ENCODE data around the gene SLC25A22.

The SLC25A22 gene

DNA sequence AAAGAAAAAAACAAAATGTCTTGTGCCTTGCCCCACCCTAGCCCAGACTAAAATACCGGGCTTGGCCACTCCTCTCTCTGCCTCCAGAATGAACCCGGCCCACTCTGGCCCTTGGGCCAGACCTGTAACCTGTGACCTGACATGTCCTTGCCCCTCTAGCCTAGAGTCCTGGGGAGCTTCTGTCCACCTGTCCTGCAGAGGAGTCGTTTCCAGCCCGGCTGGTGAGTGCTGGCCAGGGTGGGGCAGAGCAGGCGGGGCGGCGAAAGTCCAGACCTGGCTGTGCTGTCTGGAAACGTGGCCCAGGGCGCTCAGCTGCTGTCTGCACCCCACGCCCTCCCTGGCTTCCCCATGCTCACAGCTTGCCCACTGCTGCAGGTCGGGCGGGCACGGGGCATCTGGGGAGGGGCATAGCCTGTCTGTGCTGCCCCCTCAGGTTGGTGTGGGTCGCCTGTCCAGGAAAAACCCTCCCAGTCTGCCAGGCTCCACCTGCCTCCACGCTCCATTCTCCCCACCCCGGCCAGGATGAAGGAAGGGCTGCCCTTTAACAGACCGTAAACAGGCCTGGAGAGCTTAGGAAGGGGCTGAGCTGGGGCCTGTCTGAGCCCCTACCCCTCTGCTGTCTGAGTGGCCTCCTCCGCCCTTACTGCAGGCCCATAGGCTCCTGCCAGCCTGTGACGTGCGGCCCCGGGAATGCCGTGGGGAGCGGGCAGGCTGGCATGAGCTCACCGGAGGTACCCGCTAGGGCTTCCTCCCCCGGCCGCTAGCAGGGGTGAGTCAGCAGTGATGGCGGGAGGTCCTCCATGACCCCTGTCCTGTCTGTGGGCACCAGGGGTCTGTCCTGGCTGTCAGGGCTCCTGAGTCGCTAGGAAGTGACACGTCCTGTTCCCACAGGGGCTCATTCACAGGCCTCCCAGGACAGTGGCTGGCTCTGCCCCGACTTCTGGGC lies 36.6 kb upstream of the SLC25A22 start:
- in situ Hi-C loops (cut with MboI; ENCODE audit: low sequenced_read_pairs), result no loop called here

- in situ Hi-C loops (cut with MboI; ENCODE audit: low sequenced_read_pairs), result no loop called here
These were observed 35.8 kb upstream of the SLC25A22 start for GRCh38 chr11:833849-834311.

DNA sequence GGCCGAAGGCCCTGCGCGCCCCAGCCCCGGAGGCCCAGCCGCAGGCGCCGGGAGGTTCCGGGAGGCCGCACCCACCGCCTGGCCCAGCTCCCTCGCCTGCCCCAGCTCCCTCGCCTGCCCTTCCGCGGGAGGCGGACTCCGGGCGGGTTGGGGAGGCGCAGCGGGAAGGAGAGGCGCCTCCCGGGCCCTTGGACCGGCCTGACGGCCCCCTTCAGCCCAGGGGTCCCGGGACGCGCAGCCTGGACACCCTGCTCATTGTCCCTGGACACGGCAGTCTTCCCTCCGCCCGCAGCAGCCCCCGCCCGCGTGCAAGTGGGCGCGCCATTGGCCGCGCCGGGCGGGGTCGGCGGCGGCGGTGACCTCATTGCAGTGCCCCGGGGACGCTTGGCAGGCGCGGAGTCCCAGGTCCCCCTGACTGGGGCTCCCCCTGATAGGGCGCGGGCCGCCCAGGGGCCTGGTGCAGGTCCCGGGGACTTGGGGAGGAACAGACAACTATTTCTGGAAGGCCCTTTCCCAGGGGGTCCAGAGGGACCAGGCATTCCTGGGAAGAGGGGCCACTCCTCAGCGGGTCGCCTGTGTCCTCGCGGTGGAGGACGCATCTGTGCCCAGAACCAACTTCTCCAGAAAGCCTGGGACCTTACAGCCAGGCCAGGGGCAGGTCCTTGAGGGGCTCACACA lies 35.2 kb upstream of the SLC25A22 start:
- in situ Hi-C loops (cut with MboI; ENCODE audit: low sequenced_read_pairs), result no loop called here

DNA sequence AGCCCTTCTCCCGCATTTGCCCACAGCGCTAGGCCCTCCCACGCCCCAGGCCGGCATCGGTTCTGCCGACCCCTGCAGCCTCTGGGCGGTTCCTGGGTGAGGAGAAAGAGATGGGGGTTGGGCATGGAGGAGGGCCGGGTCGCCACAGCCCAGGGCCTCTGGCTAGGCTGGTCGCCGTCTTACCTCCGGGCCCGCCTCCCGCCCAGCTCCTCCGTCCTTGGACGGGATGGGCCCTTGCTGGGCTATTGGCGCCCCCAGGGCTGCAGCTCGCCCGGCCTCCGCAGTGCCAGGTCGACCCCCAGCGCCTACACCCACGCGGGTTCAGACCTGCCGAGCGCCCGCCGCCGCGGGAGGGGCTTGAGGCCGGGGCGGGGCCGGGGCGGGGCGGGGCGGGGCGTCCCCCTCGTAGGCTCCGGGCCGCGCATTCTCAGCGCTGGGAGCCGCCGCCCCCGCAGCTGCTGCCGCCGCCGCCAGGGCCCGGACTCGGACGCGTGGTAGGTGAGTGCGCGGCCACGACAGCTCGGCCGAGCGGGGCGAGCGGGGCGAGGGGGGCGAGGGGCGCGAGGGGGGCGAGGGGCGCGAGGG lies 34.5 kb upstream of the SLC25A22 start, which contains the start of gene CD151:
Gene CD151, plus strand, starts transcription at position 424 of the 585 bp plus-strand sequence. CDS start 3,118 bp downstream, outside the sequence.
- in situ Hi-C loops (cut with MboI; ENCODE audit: low sequenced_read_pairs), result no loop called here

DNA sequence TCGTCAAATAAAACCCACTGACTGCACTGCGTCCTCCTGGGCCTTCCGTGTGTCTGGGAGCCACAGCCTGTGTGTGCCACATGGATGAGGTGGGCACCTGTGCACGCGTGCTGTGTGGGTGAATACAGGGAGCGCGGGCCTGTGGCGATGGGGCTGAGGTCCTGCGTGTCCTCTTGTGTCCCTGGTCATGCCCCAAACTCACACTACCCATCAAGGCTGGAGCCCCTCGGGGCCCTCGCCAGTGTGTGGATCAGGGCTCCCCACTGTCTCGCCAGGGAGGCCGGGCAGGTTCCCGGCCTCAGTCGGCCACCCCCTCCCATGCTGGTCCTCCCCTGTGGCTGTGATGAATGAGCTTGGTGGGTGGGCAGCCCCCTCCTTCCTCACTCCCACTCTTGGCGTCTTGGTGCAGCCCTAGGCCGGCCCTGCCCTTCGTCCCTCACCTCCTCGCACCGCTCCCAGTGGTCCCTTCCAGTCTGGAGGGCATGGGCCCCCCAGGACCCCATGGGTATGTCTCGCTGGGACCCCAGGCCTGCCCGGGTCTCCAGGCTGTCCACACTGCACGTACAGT lies 34.0 kb upstream of the SLC25A22 start:
- in situ Hi-C loops (cut with MboI; ENCODE audit: low sequenced_read_pairs), result no loop called here

DNA sequence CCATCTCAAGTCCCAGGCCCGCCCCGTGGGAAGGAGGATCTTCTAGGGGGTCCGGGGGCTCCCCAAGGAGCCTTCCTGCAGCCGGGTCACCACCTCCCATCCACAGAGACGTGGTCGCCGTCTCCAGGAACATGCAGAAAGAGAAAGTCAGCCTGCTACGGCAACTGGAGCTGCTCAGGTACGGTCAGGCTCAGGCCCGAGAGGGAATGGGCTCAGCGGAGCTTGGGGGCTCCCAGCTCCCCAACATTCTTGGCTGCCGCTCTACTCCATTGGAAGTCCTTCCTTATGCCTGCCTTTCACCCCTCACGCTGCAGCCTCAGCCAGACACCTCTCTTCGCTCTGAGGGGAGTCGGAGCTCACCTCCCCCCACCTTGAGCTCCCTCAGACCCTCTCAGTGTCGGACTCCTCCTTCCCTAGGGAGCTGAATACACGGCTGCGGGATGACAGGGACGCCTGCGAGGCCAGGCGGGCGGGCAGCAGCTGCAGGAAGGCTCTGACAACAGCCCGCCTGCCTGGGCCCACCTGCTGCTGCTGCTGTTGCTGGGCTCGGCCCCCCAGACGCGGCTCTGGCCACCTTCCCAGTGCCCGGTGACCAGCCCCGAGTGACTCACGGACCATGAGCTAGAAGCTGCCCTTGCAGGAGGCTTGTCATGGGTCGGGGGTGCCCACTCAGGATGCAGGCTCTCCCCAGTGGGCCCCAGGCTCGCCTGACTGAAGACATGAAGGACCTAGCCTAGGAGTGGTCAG lies 33.2 kb upstream of the SLC25A22 start:
- in situ Hi-C loops (cut with MboI; ENCODE audit: low sequenced_read_pairs), result no loop called here

DNA sequence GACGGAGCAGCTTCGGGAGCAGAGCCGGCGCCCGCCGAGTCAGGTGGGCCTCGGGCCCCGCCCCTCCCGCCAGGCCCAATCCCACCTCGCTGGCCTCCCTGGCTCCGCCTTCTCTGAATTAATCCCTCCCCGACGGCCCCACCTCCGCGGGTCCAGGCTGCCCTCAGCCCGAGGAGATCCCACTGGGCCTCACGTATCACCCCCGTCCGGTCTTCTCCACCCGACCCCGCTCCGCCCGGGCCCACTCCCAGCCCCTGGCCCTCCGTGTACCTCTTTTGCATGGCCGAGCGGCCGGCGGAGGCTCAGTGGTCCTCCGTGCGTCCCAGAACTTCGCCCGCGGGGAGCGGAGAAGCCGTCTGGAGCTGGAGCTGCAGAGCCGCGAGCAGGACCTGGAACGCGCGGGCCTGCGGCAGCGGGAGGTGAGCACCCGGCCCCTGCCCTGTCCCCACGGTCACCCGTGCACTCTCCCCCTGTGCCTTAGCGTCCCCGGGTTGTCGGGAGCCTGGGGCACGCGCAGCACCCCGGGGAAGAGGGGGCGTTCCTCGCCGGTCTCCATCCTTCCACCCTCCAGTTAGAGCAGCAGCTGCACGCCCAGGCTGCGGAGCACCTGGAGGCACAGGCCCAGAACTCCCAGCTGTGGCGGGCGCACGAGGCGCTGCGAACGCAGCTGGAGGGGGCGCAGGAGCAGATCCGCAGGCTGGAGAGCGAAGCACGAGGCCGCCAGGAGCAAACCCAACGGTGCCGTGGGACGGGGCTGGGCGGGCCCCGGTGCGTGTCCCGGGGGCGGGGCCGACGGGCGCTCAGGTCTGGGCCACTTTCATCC lies 32.4 kb upstream of the SLC25A22 start:
- in situ Hi-C loops (cut with MboI; ENCODE audit: low sequenced_read_pairs), result no loop called here

DNA sequence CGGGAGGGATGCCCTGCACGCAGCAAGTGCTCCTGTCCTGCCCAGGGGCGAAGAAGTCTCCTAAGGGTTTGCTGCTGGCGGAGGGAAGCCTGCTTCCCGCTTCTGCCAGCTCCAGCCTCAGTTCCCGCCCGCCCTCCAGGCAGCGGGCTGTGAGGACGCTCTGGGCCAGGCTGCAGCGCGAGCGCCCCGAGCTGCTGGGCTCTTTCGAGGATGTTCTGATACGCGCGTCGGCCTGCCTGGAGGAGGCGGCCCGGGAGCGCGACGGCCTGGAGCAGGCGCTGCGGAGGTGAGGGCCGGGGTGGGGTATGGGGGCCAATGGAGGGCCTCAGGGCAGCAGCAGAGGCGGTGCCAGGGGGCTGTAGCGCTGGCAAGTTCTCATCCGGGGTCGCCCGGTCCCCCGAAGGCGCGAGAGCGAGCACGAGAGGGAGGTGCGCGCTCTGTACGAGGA lies 31.8 kb upstream of the SLC25A22 start:
- in situ Hi-C loops (cut with MboI; ENCODE audit: low sequenced_read_pairs), result no loop called here

DNA sequence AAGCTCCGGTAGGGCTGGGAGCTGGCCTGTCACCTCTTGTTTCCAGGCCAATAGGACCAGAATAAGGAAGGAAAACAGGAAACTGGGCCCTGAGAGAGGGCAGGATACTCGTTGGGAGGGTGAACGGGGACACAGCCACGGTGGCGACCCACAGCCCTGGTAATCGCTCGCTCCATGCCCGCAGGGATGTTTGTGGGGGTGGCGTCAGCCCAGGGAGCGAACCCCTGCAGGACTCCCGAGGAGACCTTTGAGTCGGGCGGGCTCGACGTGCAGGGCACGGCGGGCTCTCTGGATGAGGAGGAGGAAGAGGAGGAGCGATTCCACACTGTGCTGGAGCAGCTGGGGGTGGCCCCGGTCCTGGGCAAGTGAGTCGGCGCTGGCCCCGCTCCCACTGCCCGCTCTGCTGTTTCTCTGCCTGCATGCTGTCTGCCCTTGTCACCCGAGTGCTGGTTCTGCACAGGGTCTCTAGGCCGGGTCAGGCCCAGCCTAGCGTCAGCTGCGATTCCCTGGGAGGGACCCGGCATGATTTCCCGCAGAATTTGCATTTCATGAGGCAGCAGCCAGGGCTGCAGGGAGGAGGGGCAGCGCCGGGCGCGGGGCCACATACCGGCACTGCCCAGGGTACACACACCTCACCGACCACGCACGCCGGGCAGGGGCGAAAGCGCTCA lies 31.2 kb upstream of the SLC25A22 start:
- in situ Hi-C loops (cut with MboI; ENCODE audit: low sequenced_read_pairs), result no loop called here

- in situ Hi-C loops (cut with MboI; ENCODE audit: low sequenced_read_pairs), result no loop called here
These were observed 30.6 kb upstream of the SLC25A22 start for GRCh38 chr11:828506-829175.

GRCh38 chr11:827897-828192 lies 29.8 kb upstream of the SLC25A22 start, which contains the start of gene CRACR2B:
Gene CRACR2B, plus strand, starts transcription at chr11:827919. Its CDS starts 689 bp downstream, at chr11:828608.
- in situ Hi-C loops (cut with MboI; ENCODE audit: low sequenced_read_pairs), result no loop called here

- in situ Hi-C loops (cut with MboI; ENCODE audit: low sequenced_read_pairs), result no loop called here
These were observed 29.2 kb upstream of the SLC25A22 start for GRCh38 chr11:827146-827896.

DNA sequence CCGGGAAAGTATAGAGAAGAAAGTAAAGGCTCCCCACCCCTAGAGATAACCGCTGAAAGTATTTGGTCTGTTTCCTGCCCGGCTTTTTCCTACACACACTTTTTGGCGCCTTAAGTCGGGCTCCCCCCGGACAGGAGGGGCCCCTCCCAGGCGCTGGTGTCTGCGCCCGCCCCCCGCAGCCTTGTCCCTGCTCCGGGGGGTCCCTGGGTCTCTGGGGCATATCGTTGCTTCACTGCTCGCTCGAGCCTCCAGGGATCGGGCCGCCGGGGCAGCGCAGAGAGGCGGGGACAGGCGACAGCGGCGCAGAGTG lies 28.7 kb upstream of the SLC25A22 start:
- in situ Hi-C loops (cut with MboI; ENCODE audit: low sequenced_read_pairs), result no loop called here

DNA sequence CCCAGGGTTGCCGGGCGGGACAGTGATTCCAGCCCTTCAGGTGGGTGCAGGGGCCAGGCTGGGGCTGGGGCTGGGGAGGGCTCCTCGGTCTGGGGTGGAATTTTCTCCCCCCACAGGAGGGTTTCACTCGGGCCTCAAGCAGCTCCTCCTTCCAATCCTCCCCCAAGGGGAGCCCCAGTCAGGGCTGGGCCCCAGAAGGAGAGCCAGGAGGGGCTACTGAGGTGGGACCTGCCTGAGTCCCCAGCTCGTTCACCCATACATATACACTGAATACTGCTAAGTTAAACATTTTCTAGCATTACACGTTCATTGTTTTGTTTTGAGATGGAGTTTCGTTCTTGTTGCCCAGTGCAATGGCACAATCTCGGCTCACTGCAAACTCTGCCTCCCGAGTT lies 28.1 kb upstream of the SLC25A22 start:
- in situ Hi-C loops (cut with MboI; ENCODE audit: low sequenced_read_pairs), result no loop called here

GRCh38 chr11:825366-826226 lies 27.5 kb upstream of the SLC25A22 start:
- in situ Hi-C loops (cut with MboI; ENCODE audit: low sequenced_read_pairs), result no loop called here

- in situ Hi-C loops (cut with MboI; ENCODE audit: low sequenced_read_pairs), result no loop called here
These were observed 26.9 kb upstream of the SLC25A22 start for GRCh38 chr11:824942-825341.

GRCh38 chr11:824292-824880 lies 26.3 kb upstream of the SLC25A22 start:
- in situ Hi-C loops (cut with MboI; ENCODE audit: low sequenced_read_pairs), result no loop called here
